Nephron progenitor cell (in vitro differentiated cells): Measurements from ENCODE around the gene ABCF1.

Experiments
- DNase-seq: peaks from one replicate; pipeline ENCODE4 v3.0.0; 2021
- H3K27ac Mint-ChIP-seq: 2 replicates; pipeline ENCODE4 v1.8.0; 2021; ENCODE audit warnings: mild to moderate bottlenecking, moderate library complexity, mixed read lengths
- H3K27me3 Mint-ChIP-seq: 2 replicates; pipeline ENCODE4 v1.8.0; 2021; ENCODE audit warnings: mild to moderate bottlenecking, low read depth, mixed read lengths; ENCODE audit not compliant: poor library complexity
- H3K36me3 Mint-ChIP-seq: 2 replicates; pipeline ENCODE4 v1.8.0; 2021; ENCODE audit warnings: low read depth, mixed read lengths
- H3K4me1 Mint-ChIP-seq: 2 replicates; pipeline ENCODE4 v1.8.0; 2021; ENCODE audit warnings: mixed read lengths
- H3K4me3 Mint-ChIP-seq: 2 replicates; pipeline ENCODE4 v1.8.0; 2021; ENCODE audit warnings: mild to moderate bottlenecking, moderate library complexity, mixed read lengths
- H3K9me3 Mint-ChIP-seq: 2 replicates; pipeline ENCODE4 v1.8.0; 2021; ENCODE audit warnings: mild to moderate bottlenecking, moderate library complexity, mixed read lengths
- CTCF ChIP-seq: fragments of 200-600 bp; sonication (generic); IDR thresholded peaks from 2 replicates; pipeline ENCODE4 v1.5.0; 2021; ENCODE audit warnings: antibody characterized with exemption

The ABCF1 gene

DNA sequence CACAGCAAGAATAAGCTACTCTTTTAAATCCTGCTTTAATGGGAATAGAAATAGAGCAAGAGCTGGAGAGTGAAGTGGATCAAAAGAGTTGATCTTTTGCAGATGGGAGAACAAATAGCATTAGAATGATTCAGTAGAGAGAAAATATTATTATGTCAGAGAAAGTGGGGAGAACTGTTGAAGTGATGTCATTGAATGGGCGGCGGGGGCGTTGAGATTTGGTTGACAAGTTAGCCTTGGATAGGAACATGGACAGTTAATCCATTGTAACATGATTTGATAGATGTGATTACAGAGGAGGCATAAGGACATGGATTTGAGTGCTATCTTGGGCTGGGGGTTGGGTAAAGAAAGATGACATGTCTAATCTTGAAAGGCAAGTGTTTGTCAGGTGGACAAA, 64.6 kb downstream of the ABCF1 start:
- peak overlapping the region; percentile 1 for H3K27ac Mint-ChIP-seq
- DNase-seq, result no peak
- peaks cover 6% of the 10 kb centered on the region for H3K9me3 Mint-ChIP-seq
- H3K4me1 Mint-ChIP-seq, result no peaks in the 10 kb centered on the region
- H3K36me3 Mint-ChIP-seq, result peaks cover 91% of the 10 kb centered on the region
- TF ChIP-seq CTCF, result no peak
- H3K4me3 Mint-ChIP-seq, result no peak overlapping the region
- no peaks in the 10 kb centered on the region for H3K27me3 Mint-ChIP-seq

DNA sequence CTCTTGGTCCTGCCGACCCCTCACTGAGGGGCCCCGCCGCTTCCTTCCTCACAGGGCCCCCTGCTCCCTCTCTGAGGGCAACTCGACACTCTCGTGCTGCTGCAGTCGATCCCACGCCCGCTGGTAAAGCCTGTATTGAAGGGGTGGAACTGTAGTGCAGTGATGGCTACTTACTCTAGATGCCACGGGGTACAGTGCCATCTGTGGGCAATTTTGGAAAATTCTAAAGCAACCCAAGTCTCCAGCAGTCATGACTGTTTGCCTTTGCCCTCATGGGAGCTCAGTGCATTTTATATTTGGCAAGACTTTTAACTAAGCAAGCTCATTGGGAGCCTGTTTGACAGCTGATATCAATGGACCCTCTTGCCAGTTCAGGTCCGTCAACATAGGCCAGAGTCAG, 69.2 kb downstream of the ABCF1 start:
- Mint-ChIP-seq H3K27ac (no peak overlapping the region), H3K27me3 (no peaks in the 10 kb centered on the region), H3K9me3 (no peaks in the 10 kb centered on the region), H3K36me3 (peaks cover 82% of the 10 kb centered on the region), H3K4me3 (no peak overlapping the region), H3K4me1 (peaks cover 2% of the 10 kb centered on the region)
- no peak for TF ChIP-seq CTCF
- DNase-seq, result no peak

DNA sequence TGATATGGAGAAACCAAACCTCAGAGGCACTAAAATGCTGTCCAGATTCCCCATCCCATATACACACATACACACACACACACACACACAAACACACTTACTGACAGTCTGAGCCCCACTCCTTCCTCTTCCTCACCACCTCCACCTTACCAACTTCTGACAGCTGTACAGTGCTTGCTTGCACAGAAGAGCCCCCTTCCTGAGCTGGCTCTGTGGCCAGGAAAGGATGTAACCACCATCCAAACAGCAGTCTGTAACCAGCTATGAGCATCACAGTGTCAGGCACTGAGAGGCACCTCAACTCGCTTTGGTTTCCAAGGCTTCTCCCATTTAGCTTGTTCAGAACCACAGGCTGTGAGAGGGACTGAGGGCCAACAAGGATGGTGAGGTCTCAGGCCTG, 69.8 kb downstream of the ABCF1 start:
- peak overlapping the region; percentile 81 for H3K27ac Mint-ChIP-seq
- H3K36me3 Mint-ChIP-seq, result peaks cover 81% of the 10 kb centered on the region
- H3K4me1 Mint-ChIP-seq, result peaks cover 7% of the 10 kb centered on the region
- no peaks in the 10 kb centered on the region for H3K27me3 Mint-ChIP-seq
- no peak overlapping the region for H3K4me3 Mint-ChIP-seq
- no peak for TF ChIP-seq CTCF
- no peak for DNase-seq
- H3K9me3 Mint-ChIP-seq, result no peaks in the 10 kb centered on the region
